H1 (cell line): ENCODE results near the gene ACTG1. TPM values are rescaled to one million over a fixed set of nuclear protein-coding genes. Genes with fewer than 3 reads are reported as not detected.

Source experiments
- CTCF ChIA-PET: fragments of 300-600 bp; sonication (Branson Sonifier 250); formaldehyde crosslinking; loops from one replicate; lab custom pipeline; 2021; ENCODE audit not compliant: partially characterized antibody; lab: Charles Lee
- POLR2A ChIA-PET: fragments of 300-600 bp; sonication (Branson Sonifier 250); formaldehyde crosslinking; loops from one replicate; lab custom pipeline; 2021; ENCODE audit warnings: inconsistent platforms; ENCODE audit not compliant: partially characterized antibody; lab: Charles Lee
- DNase-seq, 2 experiments: peaks; one replicate each; pipeline versions ENCODE4 v3.0.0 to v3.0.0-alpha.2; 2010 to 2022; ENCODE audit warnings: low spot score in 2 of 2, low read depth in 1 of 2, mixed read lengths in 1 of 2
- FAIRE-seq: peaks from 2 replicates; lab custom pipeline; 2011; peaks lifted over from hg19 to GRCh38; lab: Jason Lieb, UNC
- H2AFZ ChIP-seq: 2 replicates; pipeline ENCODE4 v1.8.1; 2012; ENCODE audit warnings: low read length, inconsistent platforms
- H2AK5ac ChIP-seq: 2 replicates; pipeline ENCODE4 v1.6.1; 2013; ENCODE audit warnings: low read depth, low read length
- H2BK120ac ChIP-seq: replicated peaks from 2 replicates; pipeline ENCODE3; 2013; ENCODE audit warnings: low read depth, low read length, inconsistent platforms
- H2BK12ac ChIP-seq: 2 replicates; pipeline ENCODE4 v1.6.1; 2013; ENCODE audit warnings: low read depth, low read length
- H2BK15ac ChIP-seq: 2 replicates; pipeline ENCODE4 v1.6.1; 2013; ENCODE audit warnings: low read length
- H2BK20ac ChIP-seq: 2 replicates; pipeline ENCODE4 v1.6.1; 2013; ENCODE audit warnings: low read length
- H2BK5ac ChIP-seq: 2 replicates; pipeline ENCODE4 v1.6.1; 2013; ENCODE audit warnings: low read depth, low read length
- H3K14ac ChIP-seq: 2 replicates; pipeline ENCODE4 v1.6.1; 2013; ENCODE audit warnings: inconsistent platforms; ENCODE audit not compliant: insufficient read length
- H3K18ac ChIP-seq: 2 replicates; pipeline ENCODE4 v1.6.1; 2013; ENCODE audit warnings: low read length; ENCODE audit errors: extremely low read depth
- H3K23ac ChIP-seq: 2 replicates; pipeline ENCODE4 v1.6.1; 2013; ENCODE audit warnings: inconsistent platforms; ENCODE audit not compliant: insufficient read length
- H3K23me2 ChIP-seq: 2 replicates; pipeline ENCODE4 v1.6.1; 2013; ENCODE audit warnings: low read depth, low read length
- H3K27ac ChIP-seq: 2 replicates; pipeline ENCODE4 v1.6.1; 2011; ENCODE audit warnings: low read depth, low read length, inconsistent platforms
- H3K27me3 ChIP-seq, 4 experiments: replicated peaks in 1 of 4; 1 replicate in 1 of 4; 2 replicates in 3 of 4; pipeline versions ENCODE4 v1.6.1 to v1.8.1; 2011 to 2013; ENCODE audit warnings: low read length in 3 of 4, mild to moderate bottlenecking in 3 of 4, inconsistent platforms in 2 of 4, mixed read lengths in 2 of 4, moderate library complexity in 1 of 4; ENCODE audit not compliant: control insufficient read depth in 3 of 4, insufficient read depth in 3 of 4; ENCODE audit errors: extremely low read depth in 1 of 4
- H3K36me3 ChIP-seq, 4 experiments: 2 replicates each; pipeline versions ENCODE4 v1.6.1 to v1.8.1; 2011 to 2013; ENCODE audit warnings: mild to moderate bottlenecking in 4 of 4, low read length in 3 of 4, moderate library complexity in 2 of 4, control low read depth in 1 of 4, inconsistent platforms in 1 of 4; ENCODE audit not compliant: insufficient read depth in 4 of 4, control insufficient read depth in 2 of 4
- H3K4ac ChIP-seq: replicated peaks from 2 replicates; pipeline ENCODE3; 2013; ENCODE audit warnings: low read length, low read depth, mixed read lengths, inconsistent platforms; ENCODE audit not compliant: insufficient read length
- H3K4me1 ChIP-seq, 4 experiments: replicated peaks in 1 of 4; 1 replicate in 1 of 4; 2 replicates in 3 of 4; pipeline versions ENCODE4 v1.6.1 to v1.8.1; 2011 to 2013; ENCODE audit warnings: low read length in 3 of 4, inconsistent platforms in 2 of 4, mixed read lengths in 1 of 4; ENCODE audit not compliant: insufficient read depth in 4 of 4, control insufficient read depth in 3 of 4
- H3K4me2 ChIP-seq, 2 experiments: 2 replicates each; pipeline versions ENCODE4 v1.6.1 to v1.8.1; 2011 to 2013; ENCODE audit warnings: low read depth in 2 of 2, low read length in 2 of 2, control low read depth in 1 of 2, inconsistent platforms in 1 of 2, mild to moderate bottlenecking in 1 of 2; ENCODE audit not compliant: insufficient read depth in 1 of 2
- H3K4me3 ChIP-seq, 4 experiments: fragments of 200-600, 300-600 bp in 1 of 4; sonication (generic), shearing (Covaris generic), sonication (Bioruptor Twin) in 1 of 4; 2 replicates each; pipeline versions ENCODE4 v1.5.1 to v1.8.1; 2011 to 2016; ENCODE audit warnings: low read length in 4 of 4, low read depth in 3 of 4, control low read depth in 2 of 4, inconsistent platforms in 2 of 4, mild to moderate bottlenecking in 2 of 4, mixed read lengths in 1 of 4, moderate library complexity in 1 of 4; ENCODE audit not compliant: insufficient read depth in 2 of 4; ENCODE audit errors: extremely low read depth in 1 of 4
- H3K56ac ChIP-seq: replicated peaks from 2 replicates; pipeline ENCODE3; 2013; ENCODE audit warnings: low read depth, mild to moderate bottlenecking, mixed read lengths, low read length, inconsistent platforms; ENCODE audit not compliant: insufficient read length
- H3K79me1 ChIP-seq: 2 replicates; pipeline ENCODE4 v1.6.1; 2013; ENCODE audit warnings: low read depth, low read length, control low read depth
- H3K79me2 ChIP-seq, 2 experiments: 2 replicates each; pipeline versions ENCODE4 v1.6.1 to v1.8.1; 2012 to 2013; ENCODE audit warnings: low read length in 2 of 2, mild to moderate bottlenecking in 2 of 2, inconsistent platforms in 1 of 2; ENCODE audit not compliant: insufficient read depth in 2 of 2, control insufficient read depth in 1 of 2
- H3K9ac ChIP-seq, 4 experiments: replicated peaks in 1 of 4; 1 replicate in 1 of 4; 2 replicates in 3 of 4; pipeline versions ENCODE4 v1.6.1 to v1.8.1; 2011 to 2013; ENCODE audit warnings: low read depth in 3 of 4, low read length in 3 of 4, control low read depth in 2 of 4, mild to moderate bottlenecking in 2 of 4, moderate library complexity in 2 of 4, inconsistent platforms in 1 of 4; ENCODE audit errors: extremely low read depth in 1 of 4
- H3K9me3 ChIP-seq, 2 experiments: 2 replicates each; pipeline versions ENCODE4 v1.6.1 to v1.8.1; 2012 to 2013; ENCODE audit warnings: mild to moderate bottlenecking in 2 of 2, moderate library complexity in 2 of 2, control low read depth in 1 of 2, inconsistent platforms in 1 of 2, low read depth in 1 of 2, low read length in 1 of 2, mixed read lengths in 1 of 2; ENCODE audit not compliant: insufficient read depth in 2 of 2
- H4K20me1 ChIP-seq, 2 experiments: replicated peaks in 1 of 2; 2 replicates each; pipeline versions ENCODE3 to v1.8.1; 2011 to 2013; ENCODE audit warnings: inconsistent platforms in 2 of 2, low read length in 2 of 2, mild to moderate bottlenecking in 1 of 2; ENCODE audit not compliant: insufficient read depth in 2 of 2, control insufficient read depth in 1 of 2
- H4K5ac ChIP-seq: 2 replicates; pipeline ENCODE4 v1.6.1; 2013; ENCODE audit warnings: low read length, low read depth, mixed read lengths, inconsistent platforms; ENCODE audit not compliant: insufficient read length
- H4K8ac ChIP-seq: 2 replicates; pipeline ENCODE4 v1.8.0; 2013; ENCODE audit warnings: mild to moderate bottlenecking, moderate library complexity, low read length, inconsistent platforms; ENCODE audit not compliant: insufficient read depth; ENCODE audit errors: extremely low read depth
- H4K91ac ChIP-seq: replicated peaks from 2 replicates; pipeline ENCODE3; 2013; ENCODE audit warnings: low read length, mixed read lengths, inconsistent platforms; ENCODE audit not compliant: insufficient read length
- BRCA1 ChIP-seq: IDR thresholded peaks from 2 replicates; pipeline ENCODE4 v1.6.1; 2012; ENCODE audit warnings: low read depth, low read length, improper control_type of control experiment
- CBX8 ChIP-seq: fragments of 300-800, 300-1000 bp; sonication (generic); IDR thresholded peaks from 2 replicates; pipeline ENCODE4 v1.7.1; 2016; ENCODE audit warnings: low read depth, low read length, borderline replicate concordance
- EGR1 ChIP-seq: IDR thresholded peaks from 2 replicates; pipeline ENCODE4 v1.6.1; 2011; ENCODE audit warnings: low read depth, low read length, borderline replicate concordance
- MAFK ChIP-seq: IDR thresholded peaks from 2 replicates; pipeline ENCODE4 v1.6.1; 2012; ENCODE audit warnings: low read depth, mild to moderate bottlenecking, improper control_type of control experiment, low read length
- NRF1 ChIP-seq: IDR thresholded peaks from 2 replicates; pipeline ENCODE4 v1.6.1; 2011; ENCODE audit warnings: mild to moderate bottlenecking, low read depth, low read length, improper control_type of control experiment
- RAD21 ChIP-seq, 2 experiments: IDR thresholded peaks in 1 of 2; conservative IDR thresholded peaks in 1 of 2; 2 replicates each; pipeline ENCODE4 v1.6.1; 2011; ENCODE audit warnings: low read depth in 2 of 2, low read length in 2 of 2, improper control_type of control experiment in 1 of 2, inconsistent platforms in 1 of 2, mild to moderate bottlenecking in 1 of 2, moderate library complexity in 1 of 2
- SIRT6 ChIP-seq: IDR thresholded peaks from one replicate; pipeline ENCODE4 v1.7.1; 2012; ENCODE audit warnings: low read length, inconsistent platforms
- SP4 ChIP-seq: IDR thresholded peaks from 2 replicates; pipeline ENCODE4 v1.6.1; 2012; ENCODE audit warnings: low read length, inconsistent platforms
- SRF ChIP-seq: IDR thresholded peaks from 2 replicates; pipeline ENCODE4 v1.6.1; 2011; ENCODE audit warnings: mild to moderate bottlenecking, low read depth, low read length, moderate library complexity
- YY1 ChIP-seq: IDR thresholded peaks from 2 replicates; pipeline ENCODE4 v1.6.1; 2011; ENCODE audit warnings: low read depth, mild to moderate bottlenecking, low read length
- ZNF274 ChIP-seq: IDR thresholded peaks from 2 replicates; pipeline ENCODE4 v1.7.0; 2012; ENCODE audit warnings: low read length, borderline replicate concordance; ENCODE audit errors: extremely low read depth
- WGBS, 2 experiments: shearing (Covaris generic) in 1 of 2; methylation state at CpG; one replicate each; pipeline versions ENCODE4 v1.1.6 to v1.1.7; 2013 to 2015; ENCODE audit warnings: low lambda C conversion rate in 2 of 2, mixed read lengths in 2 of 2, inconsistent platforms in 1 of 2, low coverage in 1 of 2, missing lambda C conversion rate in 1 of 2; ENCODE audit not compliant: insufficient replicate concordance in 2 of 2, insufficient coverage in 1 of 2, insufficient read length in 1 of 2; ENCODE audit errors: extremely low coverage in 1 of 2, missing lambda C conversion rate in 1 of 2; 5-methylcytosine and 5-hydroxymethylcytosine counted together
- polyA plus RNA-seq, 7 experiments: library from polyadenylated mRNA; depleted of rRNA in 3 of 7; stranded (reverse) in 5 of 7; unstranded in 2 of 7; fragments of >200 nt in 5 of 7; fragments of 200-250 nt in 2 of 7; gene quantifications; 1 replicate in 5 of 7; 2 replicates in 1 of 7; 4 replicates in 1 of 7; pipeline versions ENCODE4 v1.2.1 to v1.2.3, GENCODE V29; 2011 to 2013; ENCODE audit warnings: missing spikeins in 2 of 7, mixed read lengths in 2 of 7
- total RNA-seq: library from RNA; stranded (reverse); fragmentation: NEBNext Ultra II Directional; extraction: Animal tissue kit (Norgen Biotek cat#: 25700); gene quantifications from 2 replicates; pipeline ENCODE4 v1.2.1, GENCODE V29; 2021
- TF ChIP-seq, protein P1 (sequence below), 3 experiments: IDR thresholded peaks; 1 replicate in 2 of 3; 2 replicates in 1 of 3; pipeline versions ENCODE4 v1.5.1 to v1.6.1; 2011; ENCODE audit warnings: low read length in 3 of 3, mild to moderate bottlenecking in 3 of 3, inconsistent platforms in 2 of 3, low read depth in 1 of 3, moderate library complexity in 1 of 3; ENCODE audit not compliant: insufficient read depth in 1 of 3; ENCODE audit errors: control extremely low read depth in 1 of 3

The ACTG1 gene
- total and polyA plus RNA-seq, 2 of the 8 experiments (the other 6 are each of a cell fraction or from before 2014, with no cell fraction given), result 3,535 to 5,010 TPM

DNA sequence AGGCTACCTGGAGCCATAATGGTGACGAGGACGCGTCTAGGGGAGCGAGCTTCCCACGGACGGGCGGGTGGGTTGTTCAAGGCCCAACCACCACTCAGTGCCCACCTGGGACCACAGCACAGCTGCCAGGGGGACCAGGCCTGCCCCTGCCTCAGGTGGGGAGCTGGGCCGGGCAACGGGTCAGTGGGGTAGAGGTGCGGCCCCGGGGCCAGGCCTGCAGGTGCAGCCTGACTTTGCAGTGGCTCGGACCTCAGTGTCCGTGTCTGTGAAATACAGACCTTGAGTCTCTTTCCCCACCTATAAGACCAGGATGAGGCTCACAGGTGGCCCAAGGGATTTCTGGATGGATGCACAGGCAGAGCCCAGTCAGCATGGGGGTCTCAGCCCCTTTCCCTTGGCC, 43.3 kb downstream of the ACTG1 start:
- Histone ChIP-seq H3K4me2 (no peak overlapping the region), H3K23ac (no peak overlapping the region), H3K27ac (no peak overlapping the region), H3K4ac (no peak overlapping the region), H2BK15ac (no peak overlapping the region), H2BK12ac (no peak overlapping the region), H3K9me3 (no peaks in the 10 kb centered on the region; a peak in 1 of 4 replicates), H3K4me1 (peaks cover 0 to 3% (median 0%) of the 10 kb centered on the region in 4 experiments; a peak in 2 of 7 replicates), H3K14ac (no peak overlapping the region), H3K79me1 (no peaks in the 10 kb centered on the region), H3K23me2 (no peaks in the 10 kb centered on the region), H4K20me1 (peaks cover 0 to 2% of the 10 kb centered on the region in 2 experiments), H2BK120ac (no peak overlapping the region), H3K9ac (no peak overlapping the region), H2BK20ac (no peak overlapping the region), H4K5ac (no peak overlapping the region), H4K91ac (no peak overlapping the region), H3K4me3 (no peak overlapping the region), H3K36me3 (no peaks in the 10 kb centered on the region), H3K27me3 (no peaks in the 10 kb centered on the region; a peak in 1 of 7 replicates), H3K56ac (no peak overlapping the region), H2AK5ac (no peak overlapping the region), H2BK5ac (no peak overlapping the region), H4K8ac (no peak overlapping the region), H3K18ac (no peak overlapping the region), H2AFZ (no peak overlapping the region), H3K79me2 (no peaks in the 10 kb centered on the region)
- CTCF ChIA-PET, result interaction anchor here (0.7 to 1.1 kb wide), 2 partner anchors 15 to 28 kb away, joined by 3 read pairs; no protein-coding TSS in a partner anchor
- POLR2A ChIA-PET, result no interaction called here
- FAIRE-seq, result no peak
- DNase-seq, result no peak
- WGBS, 2 experiments, result 92% methylated on average over 10 of the region's 13 CpGs; no CpG with 5 or more reads in 1 of the 2 experiments
- TF ChIP-seq, protein P1, sequence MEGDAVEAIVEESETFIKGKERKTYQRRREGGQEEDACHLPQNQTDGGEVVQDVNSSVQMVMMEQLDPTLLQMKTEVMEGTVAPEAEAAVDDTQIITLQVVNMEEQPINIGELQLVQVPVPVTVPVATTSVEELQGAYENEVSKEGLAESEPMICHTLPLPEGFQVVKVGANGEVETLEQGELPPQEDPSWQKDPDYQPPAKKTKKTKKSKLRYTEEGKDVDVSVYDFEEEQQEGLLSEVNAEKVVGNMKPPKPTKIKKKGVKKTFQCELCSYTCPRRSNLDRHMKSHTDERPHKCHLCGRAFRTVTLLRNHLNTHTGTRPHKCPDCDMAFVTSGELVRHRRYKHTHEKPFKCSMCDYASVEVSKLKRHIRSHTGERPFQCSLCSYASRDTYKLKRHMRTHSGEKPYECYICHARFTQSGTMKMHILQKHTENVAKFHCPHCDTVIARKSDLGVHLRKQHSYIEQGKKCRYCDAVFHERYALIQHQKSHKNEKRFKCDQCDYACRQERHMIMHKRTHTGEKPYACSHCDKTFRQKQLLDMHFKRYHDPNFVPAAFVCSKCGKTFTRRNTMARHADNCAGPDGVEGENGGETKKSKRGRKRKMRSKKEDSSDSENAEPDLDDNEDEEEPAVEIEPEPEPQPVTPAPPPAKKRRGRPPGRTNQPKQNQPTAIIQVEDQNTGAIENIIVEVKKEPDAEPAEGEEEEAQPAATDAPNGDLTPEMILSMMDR (IDR thresholded peaks at IDR 0.05; ENCODE audit: control extremely low read depth in 1 of 3, insufficient read depth in 1 of 3, low read depth in 1 of 3, low read length in 3 of 3), result no peak
- TF ChIP-seq NRF1 (no peak), YY1 (no peak), SIRT6 (no peak), ZNF274 (no peak), BRCA1 (no peak), SP4 (no peak), MAFK (no peak), SRF (no peak), CBX8 (no peak), RAD21 (IDR thresholded peaks at IDR 0.05 in 1 of 2, conservative IDR thresholded peaks at IDR 0.05 in 1 of 2; ENCODE audit: low read depth in 2 of 2, low read length in 2 of 2) (no peak), EGR1 (no peak)
